Tibial nerve (tissue), 4 donors: ENCODE measurements around the gene GRAMD1A. TPM values are rescaled to one million over a fixed set of nuclear protein-coding genes. Genes with fewer than 3 reads are reported as not detected.

Experiments used
- DNase-seq, 2 donors: peaks; one replicate each; pipeline ENCODE4 v3.0.0-alpha.2; 2019; ENCODE audit warnings: low spot score in 2 of 2
- H3K27ac ChIP-seq, 4 donors: fragments of 200-600 bp; sonication (generic) in 3 of 4; one replicate each; pipeline ENCODE4 v1.5.1; 2017 to 2019; ENCODE audit warnings: mild to moderate bottlenecking in 1 of 4
- H3K27me3 ChIP-seq, 2 donors: fragments of 200-600 bp; sonication (generic) in 1 of 2; one replicate each; pipeline versions ENCODE4 v1.5.1 to v1.6.0; 2017 to 2019
- H3K36me3 ChIP-seq, 3 donors: fragments of 200-600 bp; sonication (generic); one replicate each; pipeline ENCODE4 v1.5.1; 2018 to 2019
- H3K4me1 ChIP-seq, 4 donors: fragments of 200-600 bp; sonication (generic) in 3 of 4; one replicate each; pipeline ENCODE4 v1.5.1; 2017 to 2019
- H3K4me3 ChIP-seq, 4 donors: fragments of 200-600 bp; sonication (generic) in 3 of 4; one replicate each; pipeline ENCODE4 v1.5.1; 2017 to 2019; ENCODE audit warnings: mild to moderate bottlenecking in 1 of 4, moderate library complexity in 1 of 4
- H3K9me3 ChIP-seq, 4 donors: fragments of 200-600 bp; sonication (generic) in 3 of 4; one replicate each; pipeline ENCODE4 v1.5.1; 2017 to 2019
- CTCF ChIP-seq, 5 experiments: fragments of 200-600 bp in 3 of 5; fragments of 450-650 bp in 2 of 5; sonication (generic) in 3 of 5; IDR thresholded peaks; one replicate each; pipeline ENCODE4 v1.5.1; 2016 to 2019; ENCODE audit warnings: antibody characterized with exemption in 5 of 5, mild to moderate bottlenecking in 3 of 5, moderate library complexity in 2 of 5
- EP300 ChIP-seq, 2 donors: sonication (generic); formaldehyde crosslinking; IDR thresholded peaks; one replicate each; pipeline ENCODE4 v1.6.1; 2017; ENCODE audit warnings: antibody characterized with exemption in 2 of 2, mild to moderate bottlenecking in 1 of 2
- POLR2A ChIP-seq, 2 donors: fragments of 450-650 bp; IDR thresholded peaks; one replicate each; pipeline ENCODE4 v1.6.1; 2017; ENCODE audit warnings: antibody characterized with exemption in 2 of 2, mild to moderate bottlenecking in 2 of 2, moderate library complexity in 2 of 2
- WGBS, 2 donors: methylation state at CpG; one replicate each; pipeline ENCODE4 v1.1.5; 2018; 5-methylcytosine and 5-hydroxymethylcytosine counted together
- total RNA-seq, 4 donors: library from RNA; depleted of rRNA; stranded (reverse); fragments of >200 nt; gene quantifications; one replicate each; pipeline ENCODE4 v1.1.0, GENCODE V29; 2016

The GRAMD1A gene
- total RNA-seq, 4 donors from 2014 or later = 53.1 to 108 (median 61.6) TPM

GRCh38 chr19:35018379-35018778 is 18.3 kb downstream of the GRAMD1A start:
- Histone ChIP-seq H3K36me3 (peaks cover 2 to 100% (median 46%) of the 10 kb centered on the region in 3 donors), H3K4me1 (peaks cover 0 to 20% (median 5%) of the 10 kb centered on the region in 4 donors), H3K27me3 (no peaks in the 10 kb centered on the region), H3K27ac (no peak overlapping the region), H3K9me3 (no peaks in the 10 kb centered on the region), H3K4me3 (no peak overlapping the region)
- no peak for DNase-seq
- WGBS, 2 donors = 92 to 95% methylated on average over 4 of the region's 4 CpGs
- TF ChIP-seq POLR2A (IDR thresholded peaks at IDR 0.05) = no peak
- TF ChIP-seq EP300 (IDR thresholded peaks at IDR 0.05) = no peak
- TF ChIP-seq CTCF (IDR thresholded peaks at IDR 0.05) = no peak

- no peaks in the 10 kb centered on the region for H3K27me3 ChIP-seq
- TF ChIP-seq EP300 (IDR thresholded peaks at IDR 0.05) (no peak), CTCF (IDR thresholded peaks at IDR 0.05) (no peak), POLR2A (IDR thresholded peaks at IDR 0.05) (no peak)
- H3K4me1 ChIP-seq = peaks cover 0 to 16% (median 2%) of the 10 kb centered on the region in 4 donors
- DNase-seq = no peak
- no peak overlapping the region for H3K4me3 ChIP-seq
- no peaks in the 10 kb centered on the region for H3K9me3 ChIP-seq
- H3K27ac ChIP-seq = no peak overlapping the region
- WGBS, 2 donors = 93 to 100% methylated on average over 1 to 12 of the region's 22 CpGs
- H3K36me3 ChIP-seq = peaks cover 2 to 100% (median 52%) of the 10 kb centered on the region in 3 donors
These were observed 19.0 kb downstream of the GRAMD1A start for GRCh38 chr19:35019144-35019543.

GRCh38 chr19:35021016-35021415 is 20.9 kb downstream of the GRAMD1A start:
- 85 to 87% methylated on average over 10 of the region's 10 CpGs for WGBS, 2 donors
- no peaks in the 10 kb centered on the region for H3K9me3 ChIP-seq
- peaks cover 0 to 8% (median 0%) of the 10 kb centered on the region in 4 donors for H3K4me1 ChIP-seq
- no peak for DNase-seq
- peaks cover 5 to 100% (median 48%) of the 10 kb centered on the region in 3 donors for H3K36me3 ChIP-seq
- no peak overlapping the region for H3K4me3 ChIP-seq
- H3K27ac ChIP-seq = no peak overlapping the region
- TF ChIP-seq CTCF (IDR thresholded peaks at IDR 0.05) (no peak), EP300 (IDR thresholded peaks at IDR 0.05) (no peak), POLR2A (IDR thresholded peaks at IDR 0.05) (no peak)
- no peaks in the 10 kb centered on the region for H3K27me3 ChIP-seq

GRCh38 chr19:35021596-35021995 is 21.5 kb downstream of the GRAMD1A start:
- 91 to 99% methylated on average over 13 to 25 of the region's 25 CpGs for WGBS, 2 donors
- TF ChIP-seq EP300 (IDR thresholded peaks at IDR 0.05) = no peak
- TF ChIP-seq POLR2A (IDR thresholded peaks at IDR 0.05) = no peak
- no peak for TF ChIP-seq CTCF (IDR thresholded peaks at IDR 0.05)
- no peak overlapping the region for H3K4me3 ChIP-seq
- no peak for DNase-seq
- H3K4me1 ChIP-seq = peaks cover 0 to 7% (median 0%) of the 10 kb centered on the region in 4 donors
- H3K36me3 ChIP-seq = peaks cover 5 to 100% (median 46%) of the 10 kb centered on the region in 3 donors
- H3K27ac ChIP-seq = no peak overlapping the region
- H3K27me3 ChIP-seq = no peaks in the 10 kb centered on the region
- no peaks in the 10 kb centered on the region for H3K9me3 ChIP-seq

- H3K27me3 ChIP-seq = no peaks in the 10 kb centered on the region
- H3K9me3 ChIP-seq = no peaks in the 10 kb centered on the region
- H3K27ac ChIP-seq = no peak overlapping the region
- TF ChIP-seq CTCF (IDR thresholded peaks at IDR 0.05) (no peak), POLR2A (IDR thresholded peaks at IDR 0.05) (no peak), EP300 (IDR thresholded peaks at IDR 0.05) (no peak)
- peaks cover 5 to 100% (median 42%) of the 10 kb centered on the region in 3 donors for H3K36me3 ChIP-seq
- no peak overlapping the region for H3K4me3 ChIP-seq
- 75 to 78% methylated on average over 11 to 14 of the region's 14 CpGs for WGBS, 2 donors
- H3K4me1 ChIP-seq = peaks cover 0 to 7% (median 0%) of the 10 kb centered on the region in 4 donors
- DNase-seq = no peak
These were observed 22.3 kb downstream of the GRAMD1A start for GRCh38 chr19:35022460-35022859.
